NCI-H1694 treated with DMSO at 0.1 percent for 48 hours (cell line): ENCODE measurements around the gene TAF10.

Source experiments
- DNase-seq: peaks from one replicate; lab custom pipeline; 2025; lab: John Stamatoyannopoulos, UW

TAF10 gene

DNA sequence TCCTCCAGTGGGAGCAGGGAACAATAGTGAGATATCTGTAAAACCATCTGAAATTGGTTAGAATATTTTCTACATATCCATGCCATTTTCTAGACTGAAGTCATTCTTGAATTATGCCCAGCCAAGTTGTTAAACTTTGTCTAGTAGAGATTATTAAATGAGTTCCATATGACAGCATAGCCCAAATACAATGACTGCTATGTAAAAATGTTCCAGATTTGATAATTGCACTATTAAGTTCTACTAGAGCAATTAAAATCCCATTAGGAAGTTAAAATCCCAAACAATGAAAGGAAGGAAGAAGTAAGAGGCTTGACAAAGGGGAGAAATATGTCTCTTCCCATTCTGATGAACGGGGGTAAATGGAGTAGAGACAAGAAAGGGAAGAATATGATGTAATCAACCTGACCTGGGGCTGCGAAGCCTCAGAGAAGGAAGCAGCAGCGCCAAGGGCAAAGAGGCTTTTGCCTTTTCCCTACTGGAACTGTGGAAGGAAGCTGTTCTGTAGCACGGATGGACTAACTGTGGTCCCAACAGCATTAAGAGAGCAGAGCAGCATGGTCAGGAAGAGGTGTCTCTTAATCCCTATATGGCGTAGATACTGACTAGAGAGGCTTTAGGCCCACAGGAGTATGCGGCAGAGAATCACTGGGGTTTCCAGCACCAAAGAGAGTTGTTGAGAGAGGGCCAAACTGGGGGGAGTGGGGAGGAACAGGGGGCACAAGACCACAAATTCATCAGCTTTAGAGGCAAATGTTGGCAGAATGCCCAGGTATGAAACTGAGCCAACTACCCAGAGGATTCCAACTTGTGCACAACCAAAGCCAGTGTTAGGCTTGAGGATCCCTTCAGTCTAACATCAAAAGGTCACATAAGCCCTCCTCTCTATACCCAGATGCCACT, 35.3 kb downstream of the TAF10 start:
- DNase-seq = peak; percentile 59

- no peak for DNase-seq
Measured at GRCh38 chr11:6574816-6575715, 37.0 kb downstream of the TAF10 start.

- DNase-seq = no peak
Measured at GRCh38 chr11:6572215-6572614, 39.8 kb downstream of the TAF10 start.

DNA sequence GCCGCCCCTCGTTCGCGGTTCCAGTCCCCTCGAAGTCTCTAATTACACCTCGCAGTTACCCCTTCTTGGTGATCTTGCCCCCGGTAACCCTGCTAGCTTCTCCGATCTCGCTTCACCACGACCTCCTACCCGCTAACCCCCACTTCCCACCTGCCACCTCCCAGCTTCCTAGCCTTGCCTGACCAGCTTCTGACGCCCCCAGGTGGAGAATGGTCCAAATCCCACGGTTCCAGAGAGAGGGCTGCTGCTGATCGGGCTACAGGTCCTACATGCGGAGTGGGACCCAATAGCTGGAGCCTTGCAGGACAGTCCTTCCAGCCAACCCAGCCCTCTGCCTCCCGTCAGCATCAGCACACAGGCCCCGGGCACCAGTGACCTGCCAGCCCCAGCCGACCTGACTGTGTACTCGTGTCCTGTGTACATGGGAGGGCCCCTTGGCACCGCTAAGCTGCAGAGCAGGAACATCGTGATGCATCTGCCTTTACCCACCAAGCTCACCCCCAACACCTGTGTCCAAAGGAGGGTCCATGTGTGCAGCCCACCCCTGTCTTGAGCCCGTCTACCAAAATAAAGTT, 40.5 kb downstream of the TAF10 start:
- DNase-seq = no peak

GRCh38 chr11:6570691-6571427, 41.2 kb downstream of the TAF10 start:
- DNase-seq = no peak

DNA sequence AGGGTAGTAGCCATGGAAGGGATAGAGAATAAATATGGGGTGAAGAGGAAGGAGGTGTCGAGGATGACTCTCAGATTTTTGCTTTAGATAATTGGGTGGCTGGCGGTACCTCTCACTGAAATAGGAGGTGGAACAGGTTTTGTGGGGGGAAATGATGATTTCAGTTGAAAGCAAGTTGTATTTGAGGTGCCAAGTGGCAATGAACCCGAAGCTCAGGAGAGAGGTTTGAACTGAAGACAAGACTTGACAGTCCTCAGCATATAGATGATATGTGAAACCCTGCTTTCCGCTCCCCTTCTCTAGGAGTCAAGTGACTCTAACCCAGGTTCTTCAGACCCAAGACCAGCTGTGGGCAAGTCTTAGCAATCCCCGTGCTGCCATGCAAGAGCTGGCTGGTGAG, 42.3 kb downstream of the TAF10 start:
- DNase-seq = no peak

DNA sequence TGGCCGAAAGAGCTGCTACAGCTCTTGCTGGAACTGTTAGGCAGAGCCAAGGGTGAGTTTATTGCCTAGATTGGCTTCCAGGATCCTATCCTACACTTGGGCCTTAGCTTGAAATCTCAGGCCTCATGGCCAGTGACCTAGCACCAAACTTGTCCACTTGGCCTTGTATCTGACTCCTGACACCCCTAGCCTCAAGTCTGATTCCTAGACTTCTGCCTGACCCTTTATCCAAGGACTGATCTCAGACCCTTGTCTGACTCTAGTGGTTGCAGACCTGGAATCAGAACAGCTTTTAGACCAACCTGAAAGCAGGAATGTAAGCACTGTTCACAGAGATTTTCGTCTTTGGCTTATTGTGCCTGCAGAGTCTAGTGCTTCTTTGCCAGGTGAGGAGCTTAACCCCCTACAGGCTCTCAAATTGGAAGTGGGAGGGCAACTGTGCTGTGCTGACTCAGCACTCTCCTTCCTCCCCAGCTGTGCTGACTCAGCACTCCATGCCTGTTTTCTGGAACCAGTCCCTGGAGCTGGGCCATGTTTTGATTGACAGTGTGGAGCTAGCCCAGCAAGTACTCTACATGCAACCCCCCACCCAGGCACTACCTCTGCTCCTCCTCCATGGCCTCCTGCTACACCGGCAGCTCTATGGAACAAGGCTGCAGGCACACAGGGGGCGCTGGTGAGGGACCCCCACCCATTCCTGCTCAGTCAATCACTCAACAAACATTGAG, 43.7 kb downstream of the TAF10 start:
- DNase-seq = no peak

DNA sequence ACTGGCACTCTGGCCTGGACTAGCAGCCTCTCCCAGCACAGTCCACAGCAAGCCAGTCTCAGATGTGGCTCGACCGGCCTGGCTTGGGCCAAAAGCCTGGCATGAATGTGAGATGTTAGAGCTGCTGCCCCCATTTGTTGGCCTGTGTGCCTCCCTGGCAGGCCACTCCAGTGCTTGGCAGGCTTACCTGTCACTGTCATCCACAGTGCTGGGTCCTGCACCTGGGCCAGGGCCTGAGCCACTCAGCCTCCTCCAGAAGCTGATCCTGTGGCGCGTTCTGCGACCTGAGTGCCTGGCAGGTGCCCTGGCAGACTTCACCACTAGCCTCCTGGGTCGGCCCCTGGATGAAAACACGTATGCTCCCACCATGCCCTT, 44.7 kb downstream of the TAF10 start:
- no peak for DNase-seq

GRCh38 chr11:6566704-6567370, 45.2 kb downstream of the TAF10 start:
- no peak for DNase-seq

DNA sequence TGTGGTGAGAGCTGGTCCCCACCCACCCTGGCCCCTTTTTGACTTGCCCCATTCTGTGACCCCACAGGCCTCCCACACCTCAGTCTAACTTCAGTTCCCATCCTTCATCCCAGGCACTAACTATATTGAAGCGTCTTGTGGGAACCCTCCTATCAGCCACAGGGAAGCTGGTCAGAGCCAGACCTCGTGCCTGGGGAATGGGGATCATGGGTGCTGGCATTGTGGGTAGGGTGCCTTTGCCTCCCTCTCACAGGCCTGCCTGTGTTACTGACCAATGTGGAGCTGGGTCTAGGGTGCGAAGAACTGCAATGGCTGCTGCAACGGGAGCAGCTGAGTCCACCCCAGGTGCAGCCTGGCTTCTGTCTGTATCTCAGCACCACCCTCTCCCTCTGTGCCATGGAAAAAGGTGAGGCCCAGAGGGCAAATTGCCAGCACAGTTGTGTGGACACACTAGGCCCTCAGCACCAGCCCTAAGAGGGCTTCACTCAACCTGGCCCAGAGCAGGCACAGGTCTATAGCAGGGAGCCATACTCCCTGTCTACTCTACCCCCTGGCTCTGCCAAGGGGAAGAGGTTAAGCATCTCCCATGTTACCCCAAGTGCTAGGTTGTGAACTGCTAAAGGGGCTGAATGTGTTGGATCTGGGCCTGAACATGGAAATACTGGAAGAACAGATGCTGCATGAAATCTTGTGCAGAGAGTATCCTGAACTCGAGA, 45.9 kb downstream of the TAF10 start:
- no peak for DNase-seq

DNA sequence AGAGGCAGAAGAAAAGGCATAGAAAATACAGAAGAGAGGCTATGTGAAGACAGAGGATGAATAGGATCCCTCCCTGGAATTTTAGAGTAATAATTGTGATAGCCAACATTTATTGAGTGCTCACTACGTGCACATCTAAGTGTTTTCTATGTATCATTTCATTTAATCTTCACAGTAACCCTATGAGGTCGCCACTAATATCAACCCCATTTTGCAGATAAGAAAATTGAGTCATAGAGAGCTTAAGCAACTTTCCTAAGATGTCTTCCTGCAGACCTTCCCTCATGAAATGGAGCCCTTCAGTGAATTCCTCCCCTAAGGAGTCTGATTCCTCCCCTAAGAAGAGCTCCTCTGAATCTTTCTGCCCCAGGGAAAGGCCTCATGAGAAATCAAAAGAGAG, 46.7 kb downstream of the TAF10 start:
- DNase-seq = no peak

GRCh38 chr11:6563667-6564066, 48.3 kb downstream of the TAF10 start:
- DNase-seq = no peak

GRCh38 chr11:6563121-6563619, 48.8 kb downstream of the TAF10 start:
- no peak for DNase-seq

DNA sequence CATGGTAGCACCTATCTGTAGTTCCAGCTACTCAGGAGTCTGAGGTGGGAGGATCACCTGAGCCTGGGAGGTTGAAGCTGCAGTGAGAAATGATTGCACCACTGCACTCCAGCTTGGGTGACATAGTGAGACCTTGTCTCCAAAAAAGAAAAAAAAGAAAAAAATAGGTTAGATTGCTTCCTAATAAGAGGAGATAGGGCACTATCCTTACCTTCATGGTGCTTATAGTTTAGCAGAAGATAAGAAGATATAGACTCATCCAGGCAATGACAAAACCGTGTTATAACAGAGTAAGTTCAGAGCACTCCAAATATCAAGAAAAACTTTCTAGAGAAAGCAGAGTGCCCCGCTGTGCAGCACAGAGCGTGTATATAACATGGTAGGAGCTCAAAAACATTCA, 50.7 kb downstream of the TAF10 start:
- no peak for DNase-seq
